Measurements from ENCODE around the gene GPR160. TPM values are rescaled to one million over a fixed set of nuclear protein-coding genes. Genes with fewer than 3 reads are reported as not detected.
"Not testable (repeated sequence)": the region's sequence is repeated elsewhere in the genome, so short reads cannot be mapped to it uniquely, and the experiment has no call there.

Gene GPR160
- total and polyA plus RNA-seq, 12 donors: 0.22 to 1.9 (median 0.83) TPM

- 74 to 76% methylated on average over 7 of the region's 7 CpGs for WGBS, 2 donors
- no peak for DNase-seq
- intact Hi-C loops (cut with DNase I): no loop called here
- peak in 1 of 8 donors; percentile 66 for ATAC-seq
- Histone ChIP-seq H3K4me3 (no peak overlapping the region), H3K9me3 (no peaks in the 10 kb centered on the region), H3K27ac (peak overlapping the region in 1 of 10 donors; percentile 13), H3K4me1 (peaks cover 0 to 28% (median 9%) of the 10 kb centered on the region in 9 donors), H3K36me3 (no peaks in the 10 kb centered on the region), H3K27me3 (peaks cover 0 to 5% (median 0%) of the 10 kb centered on the region in 7 donors)
- no peak for TF ChIP-seq CTCF (IDR thresholded peaks at IDR 0.05)
Measured at GRCh38 chr3:170007031-170007663, 30.6 kb upstream of the GPR160 start.

- Histone ChIP-seq H3K27me3 (peaks cover 0 to 5% (median 0%) of the 10 kb centered on the region in 7 donors), H3K36me3 (no peaks in the 10 kb centered on the region), H3K4me3 (no peak overlapping the region), H3K27ac (no peak overlapping the region), H3K4me1 (peaks cover 0 to 13% (median 0%) of the 10 kb centered on the region in 9 donors), H3K9me3 (no peaks in the 10 kb centered on the region)
- no peak for ATAC-seq
- intact Hi-C loops (cut with DNase I): no loop called here
- TF ChIP-seq CTCF (IDR thresholded peaks at IDR 0.05): no peak
- no peak for DNase-seq
- 87 to 89% methylated on average over 4 of the region's 4 CpGs for WGBS, 2 donors
Measured at GRCh38 chr3:170010498-170010897, 27.3 kb upstream of the GPR160 start.

GRCh38 chr3:170012683-170013400 is 25.0 kb upstream of the GPR160 start:
- intact Hi-C loops (cut with DNase I): no loop called here
- no peaks in the 10 kb centered on the region for H3K4me1 ChIP-seq
- no peak overlapping the region for H3K4me3 ChIP-seq
- H3K9me3 ChIP-seq: no peaks in the 10 kb centered on the region
- H3K27me3 ChIP-seq: peaks cover 0 to 5% (median 0%) of the 10 kb centered on the region in 7 donors
- ATAC-seq (no peak), DNase-seq (no peak)
- no peaks in the 10 kb centered on the region for H3K36me3 ChIP-seq
- no peak overlapping the region for H3K27ac ChIP-seq
- TF ChIP-seq CTCF (IDR thresholded peaks at IDR 0.05): no peak
- 58 to 60% methylated on average over 7 of the region's 7 CpGs for WGBS, 2 donors

GRCh38 chr3:170016057-170016456 is 21.7 kb upstream of the GPR160 start:
- no peak overlapping the region for H3K4me3 ChIP-seq
- H3K4me1 ChIP-seq: no peaks in the 10 kb centered on the region
- DNase-seq (no peak), ATAC-seq (no peak)
- TF ChIP-seq CTCF (IDR thresholded peaks at IDR 0.05): no peak
- H3K36me3 ChIP-seq: no peaks in the 10 kb centered on the region
- WGBS, 2 donors: 87 to 94% methylated on average over 3 of the region's 3 CpGs
- intact Hi-C loops (cut with DNase I): no loop called here
- no peaks in the 10 kb centered on the region for H3K27me3 ChIP-seq
- H3K9me3 ChIP-seq: no peaks in the 10 kb centered on the region
- H3K27ac ChIP-seq: no peak overlapping the region

GRCh38 chr3:170019306-170019705 is 18.5 kb upstream of the GPR160 start:
- ATAC-seq; H3K27me3 ChIP-seq; H3K4me1 ChIP-seq; H3K9me3 ChIP-seq; H3K27ac ChIP-seq; DNase-seq; H3K36me3 ChIP-seq; intact Hi-C loops (cut with DNase I); H3K4me3 ChIP-seq: not testable (repeated sequence)
- WGBS, 2 donors: 69% methylated on average over 4 of the region's 4 CpGs
